ENCODE measurements around the gene PACSIN3. TPM values are rescaled to one million over a fixed set of nuclear protein-coding genes. Genes with fewer than 3 reads are reported as not detected.

The PACSIN3 gene
- total and polyA plus RNA-seq, 7 donors: 1.2 to 78.3 (median 56.0) TPM

GRCh38 chr11:47137476-47137875 is 48.8 kb downstream of the PACSIN3 start:
- TF ChIP-seq POLR2AphosphoS5 (IDR thresholded peaks at IDR 0.05) (no peak), EP300 (IDR thresholded peaks at IDR 0.05) (no peak)
- H3K27ac ChIP-seq: no peak overlapping the region
- no peaks in the 10 kb centered on the region for H3K9me3 ChIP-seq
- H3K27me3 ChIP-seq: no peaks in the 10 kb centered on the region
- H3K36me3 ChIP-seq: peaks cover 0 to 11% (median 3%) of the 10 kb centered on the region in 4 donors
- 97 to 98% methylated on average over 2 of the region's 2 CpGs for whole genome bisulfite sequencing, 2 donors
- DNase-seq: peak; percentile 2
- H3K4me1 ChIP-seq: peaks cover 0 to under 1% (median under 1%) of the 10 kb centered on the region in 4 donors
- no peak overlapping the region for H3K4me3 ChIP-seq
- intact Hi-C loops (cut with DNase I): no loop called here

GRCh38 chr11:47136921-47137320 is 49.3 kb downstream of the PACSIN3 start:
- Histone ChIP-seq H3K27ac (no peak overlapping the region), H3K9me3 (no peaks in the 10 kb centered on the region), H3K27me3 (no peaks in the 10 kb centered on the region), H3K4me1 (no peaks in the 10 kb centered on the region), H3K4me3 (no peak overlapping the region), H3K36me3 (peaks cover 0 to 11% (median 3%) of the 10 kb centered on the region in 4 donors)
- intact Hi-C loops (cut with DNase I): no loop called here
- peak; percentile 14 for DNase-seq
- TF ChIP-seq EP300 (IDR thresholded peaks at IDR 0.05): no peak
- no peak for TF ChIP-seq POLR2AphosphoS5 (IDR thresholded peaks at IDR 0.05)
- TF ChIP-seq CTCF (IDR thresholded peaks at IDR 0.05): no peak
- no peak for TF ChIP-seq POLR2A (IDR thresholded peaks at IDR 0.05)
- WGBS, 2 donors: 91 to 97% methylated on average over 3 of the region's 3 CpGs

- TF ChIP-seq CTCF (IDR thresholded peaks at IDR 0.05): no peak
- TF ChIP-seq POLR2AphosphoS5 (IDR thresholded peaks at IDR 0.05): no peak
- TF ChIP-seq POLR2A (IDR thresholded peaks at IDR 0.05): no peak
- no peak for TF ChIP-seq EP300 (IDR thresholded peaks at IDR 0.05)
- Histone ChIP-seq H3K4me1 (no peaks in the 10 kb centered on the region), H3K9me3 (no peaks in the 10 kb centered on the region), H3K27ac (no peak overlapping the region), H3K27me3 (no peaks in the 10 kb centered on the region), H3K4me3 (no peak overlapping the region), H3K36me3 (peaks cover 0 to 11% (median 3%) of the 10 kb centered on the region in 4 donors)
- intact Hi-C loops (cut with DNase I): no loop called here
- 84 to 89% methylated on average over 3 of the region's 3 CpGs for WGBS, 2 donors
- DNase-seq: peak; percentile 4
These were observed 49.9 kb downstream of the PACSIN3 start for GRCh38 chr11:47136327-47136726.

GRCh38 chr11:47132981-47133380 is 53.3 kb downstream of the PACSIN3 start:
- Histone ChIP-seq H3K9me3 (no peaks in the 10 kb centered on the region), H3K36me3 (peaks cover 0 to 9% (median 3%) of the 10 kb centered on the region in 4 donors), H3K27me3 (no peaks in the 10 kb centered on the region), H3K27ac (no peak overlapping the region), H3K4me3 (no peak overlapping the region), H3K4me1 (no peaks in the 10 kb centered on the region)
- no peak for DNase-seq
- TF ChIP-seq EP300 (IDR thresholded peaks at IDR 0.05): no peak
- TF ChIP-seq CTCF (IDR thresholded peaks at IDR 0.05): no peak
- TF ChIP-seq POLR2AphosphoS5 (IDR thresholded peaks at IDR 0.05): no peak
- no peak for TF ChIP-seq POLR2A (IDR thresholded peaks at IDR 0.05)
- intact Hi-C loops (cut with DNase I): no loop called here
- WGBS, 2 donors: 22 to 69% methylated on average over 1 of the region's 1 CpG

- peak; percentile 20 for DNase-seq
- Histone ChIP-seq H3K4me1 (no peaks in the 10 kb centered on the region), H3K4me3 (no peak overlapping the region), H3K27ac (no peak overlapping the region), H3K9me3 (no peaks in the 10 kb centered on the region), H3K36me3 (peaks cover 0 to 4% (median under 1%) of the 10 kb centered on the region in 4 donors), H3K27me3 (no peaks in the 10 kb centered on the region)
- TF ChIP-seq POLR2A (IDR thresholded peaks at IDR 0.05): no peak
- TF ChIP-seq POLR2AphosphoS5 (IDR thresholded peaks at IDR 0.05): no peak
- no peak for TF ChIP-seq CTCF (IDR thresholded peaks at IDR 0.05)
- TF ChIP-seq EP300 (IDR thresholded peaks at IDR 0.05): no peak
- intact Hi-C loops (cut with DNase I): no loop called here
These were observed 53.7 kb downstream of the PACSIN3 start for GRCh38 chr11:47132490-47132889.

Measured in sigmoid colon (tissue), 7 donors.